Glutamatergic neuron (in vitro differentiated cells): ENCODE measurements around the gene FAM171A1. TPM values are rescaled to one million over a fixed set of nuclear protein-coding genes. Genes with fewer than 3 reads are reported as not detected.
A peak's percentile ranks its signal among the peaks of the same experiment; 100 is the strongest.

Experiments used
- DNase-seq: peaks from one replicate; pipeline ENCODE4 v3.0.0; 2022
- H3K27ac Mint-ChIP-seq: one replicate; pipeline ENCODE4 v1.8.0; 2020; ENCODE audit warnings: mild to moderate bottlenecking, mixed read lengths, inconsistent platforms; ENCODE audit not compliant: unreplicated experiment
- H3K27me3 Mint-ChIP-seq: one replicate; pipeline ENCODE4 v1.8.0; 2020; ENCODE audit warnings: mild to moderate bottlenecking, moderate library complexity, mixed read lengths, inconsistent platforms; ENCODE audit not compliant: unreplicated experiment
- H3K36me3 Mint-ChIP-seq: one replicate; pipeline ENCODE4 v1.8.0; 2020; ENCODE audit warnings: mild to moderate bottlenecking, mixed read lengths, inconsistent platforms; ENCODE audit not compliant: unreplicated experiment
- H3K4me1 Mint-ChIP-seq: one replicate; pipeline ENCODE4 v1.8.0; 2020; ENCODE audit warnings: mild to moderate bottlenecking, low read depth, mixed read lengths, inconsistent platforms; ENCODE audit not compliant: unreplicated experiment
- H3K4me3 Mint-ChIP-seq: one replicate; pipeline ENCODE4 v1.8.0; 2020; ENCODE audit warnings: mild to moderate bottlenecking, mixed read lengths, inconsistent platforms; ENCODE audit not compliant: unreplicated experiment
- H3K9me3 Mint-ChIP-seq: one replicate; pipeline ENCODE4 v1.8.0; 2020; ENCODE audit warnings: mild to moderate bottlenecking, moderate library complexity, mixed read lengths, inconsistent platforms; ENCODE audit not compliant: unreplicated experiment
- total RNA-seq: library from RNA; stranded (reverse); fragmentation: NEBNext Ultra II Directional; extraction: Animal tissue kit (Norgen Biotek cat#: 25700); gene quantifications from one replicate; pipeline ENCODE4 v1.2.1, GENCODE V29; 2021; ENCODE audit not compliant: unreplicated experiment
- TF ChIP-seq, protein P1 (sequence below): fragments of 200-600 bp; sonication (generic); IDR thresholded peaks from one replicate; pipeline ENCODE4 v1.5.0; 2021; ENCODE audit not compliant: partially characterized antibody, unreplicated experiment

Gene FAM171A1
- total RNA-seq, 1 donor from 2014 or later: 186 TPM

DNA sequence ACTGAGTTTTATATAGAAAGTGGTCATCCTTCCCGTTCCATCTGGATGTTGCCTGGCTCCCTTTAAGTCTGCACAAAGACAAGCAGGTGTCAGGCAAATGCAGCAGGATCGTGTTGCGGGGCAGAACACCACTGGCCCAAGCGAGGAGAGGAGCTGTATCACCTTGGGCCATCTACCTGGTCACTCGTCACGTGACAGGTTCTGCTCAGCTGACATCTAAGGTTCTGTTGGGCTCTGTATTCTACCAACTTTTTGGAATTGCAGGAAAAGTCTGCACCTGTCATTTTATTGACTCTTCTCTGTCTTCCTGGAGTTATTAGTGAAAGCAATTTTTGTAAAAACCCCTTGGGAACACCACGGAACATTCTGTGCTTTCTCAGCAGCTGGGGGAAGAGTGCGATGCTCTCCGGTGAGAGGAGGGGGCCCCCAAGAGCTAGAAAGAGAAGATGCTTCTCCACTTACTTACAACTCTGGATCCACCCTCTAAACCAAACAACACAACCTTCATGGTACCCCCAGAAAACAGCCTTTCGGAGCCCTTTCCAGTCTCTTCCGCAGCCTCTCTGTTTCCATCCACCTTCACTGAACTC is 119.2 kb downstream of the FAM171A1 start:
- TF ChIP-seq, protein P1, sequence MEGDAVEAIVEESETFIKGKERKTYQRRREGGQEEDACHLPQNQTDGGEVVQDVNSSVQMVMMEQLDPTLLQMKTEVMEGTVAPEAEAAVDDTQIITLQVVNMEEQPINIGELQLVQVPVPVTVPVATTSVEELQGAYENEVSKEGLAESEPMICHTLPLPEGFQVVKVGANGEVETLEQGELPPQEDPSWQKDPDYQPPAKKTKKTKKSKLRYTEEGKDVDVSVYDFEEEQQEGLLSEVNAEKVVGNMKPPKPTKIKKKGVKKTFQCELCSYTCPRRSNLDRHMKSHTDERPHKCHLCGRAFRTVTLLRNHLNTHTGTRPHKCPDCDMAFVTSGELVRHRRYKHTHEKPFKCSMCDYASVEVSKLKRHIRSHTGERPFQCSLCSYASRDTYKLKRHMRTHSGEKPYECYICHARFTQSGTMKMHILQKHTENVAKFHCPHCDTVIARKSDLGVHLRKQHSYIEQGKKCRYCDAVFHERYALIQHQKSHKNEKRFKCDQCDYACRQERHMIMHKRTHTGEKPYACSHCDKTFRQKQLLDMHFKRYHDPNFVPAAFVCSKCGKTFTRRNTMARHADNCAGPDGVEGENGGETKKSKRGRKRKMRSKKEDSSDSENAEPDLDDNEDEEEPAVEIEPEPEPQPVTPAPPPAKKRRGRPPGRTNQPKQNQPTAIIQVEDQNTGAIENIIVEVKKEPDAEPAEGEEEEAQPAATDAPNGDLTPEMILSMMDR: no peak
- no peaks in the 10 kb centered on the region for H3K36me3 Mint-ChIP-seq
- H3K4me1 Mint-ChIP-seq: peaks cover 51% of the 10 kb centered on the region
- H3K9me3 Mint-ChIP-seq: peaks cover 2% of the 10 kb centered on the region
- peak overlapping the region; percentile 71 for H3K27ac Mint-ChIP-seq
- DNase-seq: no peak
- peaks cover 3% of the 10 kb centered on the region for H3K27me3 Mint-ChIP-seq
- H3K4me3 Mint-ChIP-seq: peak overlapping the region; percentile 35

DNA sequence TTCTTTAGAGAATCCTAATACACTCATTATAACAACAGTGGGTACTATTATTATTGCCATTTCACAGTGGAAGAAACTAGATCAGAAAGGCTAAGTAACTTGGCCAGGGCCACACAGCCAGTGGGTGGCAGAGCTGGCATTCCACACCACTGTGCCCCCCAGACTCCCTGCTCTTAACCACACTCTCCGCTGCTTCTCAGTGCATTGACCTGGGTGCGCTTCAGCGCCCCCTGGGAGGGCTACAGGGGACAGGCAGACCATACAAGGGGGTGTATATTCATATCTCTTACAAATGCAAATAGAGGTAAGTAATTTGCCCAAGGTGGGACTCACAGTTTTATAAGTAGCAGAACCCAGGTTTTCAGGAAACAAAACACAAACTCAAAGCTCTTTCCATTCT is 125.6 kb downstream of the FAM171A1 start:
- Mint-ChIP-seq H3K4me1 (peaks cover 27% of the 10 kb centered on the region), H3K27me3 (peaks cover 2% of the 10 kb centered on the region)

GRCh38 chr10:15244635-15245197 is 126.4 kb downstream of the FAM171A1 start:
- Mint-ChIP-seq H3K36me3 (no peaks in the 10 kb centered on the region), H3K27me3 (peaks cover 2% of the 10 kb centered on the region), H3K9me3 (peaks cover 2% of the 10 kb centered on the region), H3K27ac (peak overlapping the region; percentile 81), H3K4me1 (peaks cover 26% of the 10 kb centered on the region), H3K4me3 (no peak overlapping the region)
- no peak for DNase-seq
- TF ChIP-seq, protein P1: no peak

More for the DNA sequence above, 125.6 kb downstream of the FAM171A1 start:
- peak; percentile 45 for DNase-seq
- H3K9me3 Mint-ChIP-seq: peaks cover 2% of the 10 kb centered on the region
- H3K4me3 Mint-ChIP-seq: no peak overlapping the region
- TF ChIP-seq, protein P1: no peak
- H3K27ac Mint-ChIP-seq: peak overlapping the region; percentile 85
- H3K36me3 Mint-ChIP-seq: no peaks in the 10 kb centered on the region

DNA sequence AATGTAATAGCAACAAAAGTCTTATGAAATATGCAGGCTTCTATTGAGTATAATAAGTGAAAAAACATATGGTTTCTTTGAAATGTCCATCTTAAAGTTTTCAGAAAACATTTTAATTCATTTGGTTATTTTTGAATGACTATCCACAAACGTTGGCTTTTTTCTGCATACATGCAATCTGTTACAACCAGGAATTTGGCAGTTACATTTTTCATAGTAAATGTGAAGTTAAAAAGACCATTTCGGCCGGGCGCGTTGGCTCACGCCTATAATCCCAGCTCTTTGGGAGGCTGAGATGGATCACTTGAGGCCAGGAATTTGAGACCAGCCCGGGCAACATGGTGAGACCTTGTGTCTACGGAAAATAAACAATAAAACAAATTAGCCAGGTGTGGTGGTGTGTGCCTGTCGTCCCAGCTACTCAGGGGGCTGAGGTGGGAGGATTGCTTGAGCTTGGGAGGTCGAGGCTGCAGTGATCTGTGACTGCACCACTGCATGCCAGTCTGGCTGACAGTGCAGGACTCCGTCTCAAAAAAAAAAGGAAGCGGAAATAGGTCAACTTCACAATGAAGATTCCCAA is 128.7 kb downstream of the FAM171A1 start:
- TF ChIP-seq, protein P1: no peak
- Mint-ChIP-seq H3K27me3 (peaks cover 4% of the 10 kb centered on the region), H3K36me3 (no peaks in the 10 kb centered on the region)

GRCh38 chr10:15241306-15241705 is 129.8 kb downstream of the FAM171A1 start:
- no peaks in the 10 kb centered on the region for H3K36me3 Mint-ChIP-seq
- H3K9me3 Mint-ChIP-seq: peaks cover 3% of the 10 kb centered on the region
- peak overlapping the region; percentile 92 for H3K27ac Mint-ChIP-seq
- TF ChIP-seq, protein P1: no peak
- no peak overlapping the region for H3K4me3 Mint-ChIP-seq
- DNase-seq: no peak
- H3K4me1 Mint-ChIP-seq: peaks cover 47% of the 10 kb centered on the region
- peaks cover 6% of the 10 kb centered on the region for H3K27me3 Mint-ChIP-seq

More for the DNA sequence above, 128.7 kb downstream of the FAM171A1 start:
- Mint-ChIP-seq H3K9me3 (peaks cover 5% of the 10 kb centered on the region), H3K4me3 (no peak overlapping the region), H3K4me1 (peaks cover 42% of the 10 kb centered on the region), H3K27ac (peak overlapping the region; percentile 33)
- no peak for DNase-seq
